WI38 (cell line): ENCODE data around the gene DCST2.

Source experiments
- H3K4me3 ChIP-seq: 2 replicates; pipeline ENCODE4 v1.5.1; 2011; ENCODE audit warnings: low read depth, mild to moderate bottlenecking, control low read depth, low read length
- CTCF ChIP-seq: IDR thresholded peaks from 2 replicates; pipeline ENCODE4 v1.5.1; 2012; ENCODE audit warnings: low read depth, mild to moderate bottlenecking, control low read depth, low read length

Gene DCST2

GRCh38 chr1:155068599-155068998 lies 35.0 kb upstream of the DCST2 start:
- no peak for TF ChIP-seq CTCF
- H3K4me3 ChIP-seq = no peak overlapping the region

GRCh38 chr1:155066777-155067176 lies 33.2 kb upstream of the DCST2 start:
- no peak overlapping the region for H3K4me3 ChIP-seq
- TF ChIP-seq CTCF = no peak

- TF ChIP-seq CTCF = no peak
- H3K4me3 ChIP-seq = peak overlapping the region; percentile 91
These were observed 31.4 kb upstream of the DCST2 start for GRCh38 chr1:155064832-155065429.

- peak overlapping the region; percentile 91 for H3K4me3 ChIP-seq
- no peak for TF ChIP-seq CTCF
These were observed 30.7 kb upstream of the DCST2 start for GRCh38 chr1:155064111-155064831.

GRCh38 chr1:155063550-155064110 lies 30.0 kb upstream of the DCST2 start, which contains the start of gene EFNA4:
Gene EFNA4 (plus strand): TSS chr1:155063740. CDS start chr1:155063824, 84 bp downstream.
- no peak for TF ChIP-seq CTCF
- H3K4me3 ChIP-seq = peak within 1 kb of the TSS; percentile 91

GRCh38 chr1:155062702-155063411 lies 29.3 kb upstream of the DCST2 start:
- peak overlapping the region; percentile 91 for H3K4me3 ChIP-seq

More at GRCh38 chr1:155062702-155063411, 29.3 kb upstream of the DCST2 start:
- peak; percentile 51 for TF ChIP-seq CTCF
